WERI-Rb-1 (cell line): ENCODE results near the gene AREL1.

ENCODE experiments used
- DNase-seq: peaks from one replicate; pipeline ENCODE4 v3.0.0-alpha.2; 2020
- H3K27ac ChIP-seq: fragments of 250-450 bp; sonication (Bioruptor Pico); 2 replicates; pipeline ENCODE4 v1.5.1; 2020; ENCODE audit warnings: mild to moderate bottlenecking, moderate library complexity
- H3K27me3 ChIP-seq: fragments of 250-450 bp; sonication (Bioruptor Pico); 2 replicates; pipeline ENCODE4 v1.5.1; 2021; ENCODE audit warnings: mild to moderate bottlenecking, low read depth, moderate library complexity; ENCODE audit not compliant: insufficient read depth, severe bottlenecking
- H3K36me3 ChIP-seq: fragments of 250-450 bp; sonication (Bioruptor Pico); 2 replicates; pipeline ENCODE4 v1.5.1; 2020; ENCODE audit warnings: mild to moderate bottlenecking, moderate library complexity
- H3K4me3 ChIP-seq: 2 replicates; pipeline ENCODE4 v1.5.1; 2011; ENCODE audit warnings: low read depth, mild to moderate bottlenecking, control low read depth, low read length
- H3K9me3 ChIP-seq: fragments of 250-450 bp; sonication (Bioruptor Pico); 2 replicates; pipeline ENCODE4 v1.5.1; 2021; ENCODE audit warnings: mild to moderate bottlenecking, moderate library complexity; ENCODE audit not compliant: severe bottlenecking
- CTCF ChIP-seq: IDR thresholded peaks from 2 replicates; pipeline ENCODE4 v1.5.1; 2011; ENCODE audit warnings: low read depth, mild to moderate bottlenecking, control low read depth, inconsistent platforms, low read length

Gene AREL1

GRCh38 chr14:74695406-74695805, 17.5 kb downstream of the AREL1 start:
- no peak for DNase-seq
- Histone ChIP-seq H3K9me3 (no peaks in the 10 kb centered on the region), H3K27me3 (no peaks in the 10 kb centered on the region), H3K36me3 (peaks cover 11% of the 10 kb centered on the region), H3K27ac (no peak overlapping the region), H3K4me3 (no peak overlapping the region)
- TF ChIP-seq CTCF = no peak

- Histone ChIP-seq H3K9me3 (no peaks in the 10 kb centered on the region), H3K27ac (no peak overlapping the region), H3K4me3 (no peak overlapping the region), H3K36me3 (peaks cover 21% of the 10 kb centered on the region), H3K27me3 (no peaks in the 10 kb centered on the region)
- TF ChIP-seq CTCF = no peak
- DNase-seq = no peak
Observed at GRCh38 chr14:74693191-74693590, 19.7 kb downstream of the AREL1 start.

- DNase-seq = no peak
- no peak for TF ChIP-seq CTCF
- Histone ChIP-seq H3K4me3 (no peak overlapping the region), H3K36me3 (peaks cover 19% of the 10 kb centered on the region), H3K27me3 (no peaks in the 10 kb centered on the region), H3K9me3 (no peaks in the 10 kb centered on the region), H3K27ac (no peak overlapping the region)
Observed at GRCh38 chr14:74691456-74691855, 21.4 kb downstream of the AREL1 start.

- Histone ChIP-seq H3K9me3 (no peaks in the 10 kb centered on the region), H3K36me3 (peaks cover 38% of the 10 kb centered on the region), H3K27me3 (no peaks in the 10 kb centered on the region), H3K27ac (no peak overlapping the region), H3K4me3 (no peak overlapping the region)
- no peak for TF ChIP-seq CTCF
- no peak for DNase-seq
Observed at GRCh38 chr14:74685921-74686678, 26.8 kb downstream of the AREL1 start.

- H3K27me3 ChIP-seq = no peaks in the 10 kb centered on the region
- DNase-seq = no peak
Observed at GRCh38 chr14:74685056-74685455, 27.8 kb downstream of the AREL1 start.

More at GRCh38 chr14:74685056-74685455, 27.8 kb downstream of the AREL1 start:
- Histone ChIP-seq H3K9me3 (no peaks in the 10 kb centered on the region), H3K4me3 (no peak overlapping the region), H3K27ac (no peak overlapping the region), H3K36me3 (peaks cover 31% of the 10 kb centered on the region)
- no peak for TF ChIP-seq CTCF
